Germinal center (tissue), 1 donor: ENCODE measurements around the gene NHERF2.
"Not testable (repeated sequence)": the region's sequence is repeated elsewhere in the genome, so short reads cannot be mapped to it uniquely, and the experiment has no call there.

Experiments used
- DNase-seq: peaks from one replicate; pipeline ENCODE4 v3.0.0; 2012; ENCODE audit warnings: mixed read lengths, low spot score

Gene NHERF2

GRCh38 chr16:2007081-2007836 lies 19.4 kb upstream of the NHERF2 start:
- no peak for DNase-seq

- DNase-seq, result no peak
Observed at GRCh38 chr16:2008009-2008526, 18.6 kb upstream of the NHERF2 start.

GRCh38 chr16:2008631-2009163 lies 18.0 kb upstream of the NHERF2 start:
- DNase-seq, result no peak

DNA sequence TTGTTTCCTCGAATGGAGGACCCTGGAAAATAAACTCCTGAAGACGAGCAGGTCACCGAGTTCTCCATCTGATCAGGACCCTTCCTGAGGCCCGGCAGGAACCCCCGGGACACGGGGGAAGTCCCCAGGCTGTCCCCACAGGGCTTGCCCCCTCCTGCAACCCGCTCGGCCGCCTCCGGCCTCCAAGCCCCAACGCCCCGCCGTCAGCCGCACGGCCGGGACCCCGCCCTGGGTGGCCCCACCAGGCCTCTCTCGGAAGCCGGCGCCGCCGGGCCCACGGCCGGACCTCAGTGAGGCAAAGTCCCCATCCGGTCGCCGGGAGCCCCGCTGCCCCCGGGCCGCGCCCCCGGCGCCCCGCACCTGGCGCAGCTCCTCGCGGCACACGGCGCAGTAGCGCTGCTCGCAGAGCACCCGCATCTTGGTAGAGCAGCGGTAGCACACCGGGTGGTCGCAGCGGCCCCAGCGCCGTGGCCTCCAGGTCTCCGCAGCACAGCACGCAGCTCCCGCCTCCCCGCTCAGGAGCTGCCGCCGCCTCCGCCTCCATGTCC lies 17.5 kb upstream of the NHERF2 start:
- peak; percentile 52 for DNase-seq

- DNase-seq, result peak; percentile 92
Observed at GRCh38 chr16:2009791-2010510, 16.8 kb upstream of the NHERF2 start, which contains the start of gene ZNF598. Gene ZNF598 (minus strand): TSS chr16:2009821.

- DNase-seq, result not testable (repeated sequence)
Observed at GRCh38 chr16:2011726-2012125, 15.0 kb upstream of the NHERF2 start.

DNA sequence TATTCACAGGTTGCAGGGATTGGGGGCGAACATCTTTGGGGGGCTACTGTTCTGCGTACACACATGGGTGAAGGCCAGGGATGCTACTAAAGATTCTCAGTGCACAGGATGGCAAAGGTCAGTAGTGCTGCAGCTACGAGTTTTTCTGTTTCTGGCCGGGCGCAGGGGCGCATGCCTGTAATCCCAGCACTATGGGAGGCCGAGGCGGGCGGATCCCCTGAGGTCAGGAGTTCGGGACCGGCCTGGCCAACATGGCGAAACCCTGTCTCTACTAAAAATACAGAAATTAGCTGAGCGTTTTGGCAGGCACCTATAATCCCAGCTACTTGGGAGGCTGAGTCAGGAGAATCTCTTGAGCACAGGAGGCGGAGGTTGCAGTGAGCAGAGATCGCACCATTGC lies 13.2 kb upstream of the NHERF2 start:
- no peak for DNase-seq

GRCh38 chr16:2015117-2015946 lies 11.4 kb upstream of the NHERF2 start:
- DNase-seq, result no peak

GRCh38 chr16:2015947-2016208 lies 10.8 kb upstream of the NHERF2 start:
- no peak for DNase-seq

- DNase-seq, result no peak
Observed at GRCh38 chr16:2016407-2016922, 10.2 kb upstream of the NHERF2 start.

- DNase-seq, result no peak
Observed at GRCh38 chr16:2019518-2019920, 7.2 kb upstream of the NHERF2 start, which contains the start of gene NPW. Gene NPW (plus strand): TSS chr16:2019785.

DNA sequence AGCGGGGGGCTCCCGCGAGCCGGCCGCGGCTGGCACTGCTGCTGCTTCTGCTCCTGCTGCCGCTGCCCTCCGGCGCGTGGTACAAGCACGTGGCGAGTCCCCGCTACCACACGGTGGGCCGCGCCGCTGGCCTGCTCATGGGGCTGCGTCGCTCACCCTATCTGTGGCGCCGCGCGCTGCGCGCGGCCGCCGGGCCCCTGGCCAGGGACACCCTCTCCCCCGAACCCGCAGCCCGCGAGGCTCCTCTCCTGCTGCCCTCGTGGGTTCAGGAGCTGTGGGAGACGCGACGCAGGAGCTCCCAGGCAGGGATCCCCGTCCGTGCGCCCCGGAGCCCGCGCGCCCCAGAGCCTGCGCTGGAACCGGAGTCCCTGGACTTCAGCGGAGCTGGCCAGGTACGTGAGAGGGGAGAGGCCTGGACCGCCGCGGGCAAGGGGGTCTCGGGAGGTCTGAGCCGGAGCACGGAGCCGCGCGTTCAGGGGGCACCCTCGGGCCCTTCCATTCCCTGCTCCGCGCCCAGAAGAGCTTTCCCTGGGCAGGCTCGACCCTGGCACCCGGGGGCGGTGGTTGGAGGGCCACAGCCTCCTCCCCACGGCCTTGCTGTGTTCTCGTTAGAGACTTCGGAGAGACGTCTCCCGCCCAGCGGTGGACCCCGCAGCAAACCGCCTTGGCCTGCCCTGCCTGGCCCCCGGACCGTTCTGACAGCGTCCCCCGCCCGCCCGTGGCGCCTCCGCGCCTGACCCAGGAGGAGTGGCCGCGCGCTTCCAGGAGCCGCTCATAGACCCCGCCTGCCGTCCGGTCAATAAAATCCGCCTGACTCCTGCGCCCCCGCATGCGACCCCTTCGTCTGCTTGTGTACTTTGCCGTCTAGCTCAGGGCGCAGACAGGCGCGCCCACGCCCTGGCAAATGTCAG lies 6.5 kb upstream of the NHERF2 start:
- DNase-seq, result no peak

- DNase-seq, result no peak
Observed at GRCh38 chr16:2022723-2023091, 4.0 kb upstream of the NHERF2 start.

GRCh38 chr16:2023092-2024031 lies 3.3 kb upstream of the NHERF2 start:
- DNase-seq, result peak; percentile 95

DNA sequence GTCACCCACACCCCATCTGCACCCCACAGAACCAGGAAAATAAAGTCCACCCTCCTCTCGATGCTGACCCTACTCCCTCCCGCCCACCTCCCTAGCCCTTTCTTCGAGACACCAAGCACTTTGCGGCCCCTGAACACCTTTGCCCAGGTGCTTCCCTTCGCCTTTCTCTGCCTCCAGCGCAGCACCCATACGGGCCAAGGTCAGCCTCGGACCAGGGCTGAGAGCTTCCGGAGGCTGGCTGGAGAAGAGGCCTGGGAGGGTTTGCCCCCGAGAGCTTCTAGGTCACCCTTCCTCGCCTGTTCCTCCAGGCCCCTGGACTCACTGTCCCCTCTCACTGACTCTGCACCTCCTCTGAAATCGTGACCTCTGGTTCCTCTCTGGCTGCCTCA lies 2.7 kb upstream of the NHERF2 start:
- DNase-seq, result no peak

GRCh38 chr16:2025251-2025650 lies 1.5 kb upstream of the NHERF2 start:
- DNase-seq, result no peak

- DNase-seq, result no peak
Observed at GRCh38 chr16:2025878-2026460, 733 bp upstream of the NHERF2 start.

DNA sequence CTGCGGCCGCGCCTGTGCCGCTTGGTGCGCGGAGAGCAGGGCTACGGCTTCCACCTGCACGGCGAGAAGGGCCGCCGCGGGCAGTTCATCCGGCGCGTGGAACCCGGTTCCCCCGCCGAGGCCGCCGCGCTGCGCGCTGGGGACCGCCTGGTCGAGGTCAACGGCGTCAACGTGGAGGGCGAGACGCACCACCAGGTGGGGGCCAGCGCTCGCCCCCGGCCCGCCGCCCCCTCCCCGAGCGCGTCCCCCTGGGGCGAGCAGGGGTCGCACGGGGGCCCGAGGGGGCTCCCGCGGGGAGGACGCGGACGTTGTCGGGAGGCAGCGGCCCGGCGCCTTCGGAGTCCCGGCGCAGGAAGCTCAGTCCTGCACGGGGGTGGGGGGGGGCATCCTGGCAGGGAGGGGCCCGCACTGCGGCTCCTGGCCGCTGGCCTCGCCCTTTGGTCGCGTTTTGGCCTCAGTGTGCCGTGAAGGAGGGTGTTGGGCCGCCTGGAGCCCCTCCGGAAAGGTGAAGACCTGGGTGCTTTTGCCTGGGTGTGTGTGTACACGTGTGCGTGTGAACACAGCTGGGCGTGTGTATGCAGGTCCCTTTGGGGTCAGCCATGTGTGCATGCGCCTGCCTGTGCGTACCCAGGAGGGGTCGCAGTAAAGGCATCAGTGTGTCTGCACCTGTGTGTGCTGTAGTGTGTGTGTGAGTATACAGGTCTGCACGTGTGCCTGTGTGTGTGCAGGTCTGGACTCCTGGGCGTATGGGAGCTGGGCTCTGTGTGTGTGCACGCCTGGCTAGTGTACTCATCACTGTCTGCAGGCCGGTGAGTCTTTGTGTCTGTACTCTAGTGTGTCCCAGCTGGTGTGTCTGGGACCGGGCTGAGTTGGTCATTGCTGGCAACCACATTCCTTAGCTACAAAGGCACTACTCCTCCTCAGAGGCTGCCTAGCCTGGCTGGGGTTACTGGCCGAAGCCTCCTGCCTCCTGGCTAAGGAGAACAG lies 615 bp downstream of the NHERF2 start:
- DNase-seq, result no peak
